Breast epithelium (tissue), 4 donors: ENCODE results near the gene KRT6C. TPM values are rescaled to one million over a fixed set of nuclear protein-coding genes. Genes with fewer than 3 reads are reported as not detected.
A peak's percentile ranks its signal among the peaks of the same experiment; 100 is the strongest.
"Not testable (repeated sequence)": the region's sequence is repeated elsewhere in the genome, so short reads cannot be mapped to it uniquely, and the experiment has no call there.

Experiments
- DNase-seq, 2 donors: peaks; one replicate each; pipeline ENCODE4 v3.0.0-alpha.2; 2019; ENCODE audit warnings: low spot score in 2 of 2
- H3K27ac ChIP-seq, 2 donors: fragments of 200-600 bp; sonication (generic) in 1 of 2; one replicate each; pipeline ENCODE4 v1.5.1; 2016 to 2019; ENCODE audit warnings: mild to moderate bottlenecking in 1 of 2
- H3K27me3 ChIP-seq, 2 donors: fragments of 200-600 bp; sonication (generic) in 1 of 2; one replicate each; pipeline versions ENCODE4 v1.5.1 to v1.6.0; 2017 to 2019; ENCODE audit warnings: control low read depth in 1 of 2, mild to moderate bottlenecking in 1 of 2
- H3K36me3 ChIP-seq: fragments of 200-600 bp; one replicate; pipeline ENCODE4 v1.5.1; 2019
- H3K4me1 ChIP-seq, 2 donors: fragments of 200-600 bp; sonication (generic); one replicate each; pipeline ENCODE4 v1.5.1; 2016 to 2019; ENCODE audit warnings: control low read depth in 1 of 2
- H3K4me3 ChIP-seq, 3 donors: fragments of 200-600 bp; sonication (generic); 1 replicate in 2 of 3; 2 replicates in 1 of 3; pipeline ENCODE4 v1.5.1; 2016 to 2019; ENCODE audit warnings: mild to moderate bottlenecking in 3 of 3, moderate library complexity in 2 of 3
- H3K9me3 ChIP-seq, 2 donors: fragments of 200-600 bp; sonication (generic) in 1 of 2; one replicate each; pipeline ENCODE4 v1.5.1; 2016 to 2019; ENCODE audit warnings: control low read depth in 1 of 2
- CTCF ChIP-seq, 3 donors: fragments of 450-650 bp; IDR thresholded peaks; one replicate each; pipeline ENCODE4 v1.5.1; 2016 to 2017; ENCODE audit warnings: antibody characterized with exemption in 3 of 3, mild to moderate bottlenecking in 3 of 3, moderate library complexity in 3 of 3
- POLR2A ChIP-seq: fragments of 450-650 bp; IDR thresholded peaks from one replicate; pipeline ENCODE4 v1.6.1; 2016; ENCODE audit warnings: antibody characterized with exemption, mild to moderate bottlenecking, moderate library complexity
- POLR2AphosphoS5 ChIP-seq, 3 donors: sonication (generic); formaldehyde crosslinking; IDR thresholded peaks; one replicate each; pipeline ENCODE4 v1.6.1; 2017; ENCODE audit warnings: antibody characterized with exemption in 3 of 3
- intact Hi-C: fragments of 100-400 bp; cut with DNase I; formaldehyde crosslinking; loops from one replicate; pipeline ENCODE4 v1.15.1; 2023; ENCODE audit warnings: low total_unique reads
- total RNA-seq, 3 donors: library from RNA; depleted of rRNA; stranded (reverse); fragments of >200 nt; gene quantifications; one replicate each; pipeline ENCODE4 v1.1.0, GENCODE V29; 2016

KRT6C gene
- total RNA-seq, 3 donors from 2014 or later = not detected

- no peak for TF ChIP-seq CTCF (IDR thresholded peaks at IDR 0.05)
- TF ChIP-seq POLR2A = no peak
- no peak for TF ChIP-seq POLR2AphosphoS5 (IDR thresholded peaks at IDR 0.05)
- Histone ChIP-seq H3K4me1 (peaks cover 0 to 5% of the 10 kb centered on the region in 2 donors), H3K4me3 (no peak overlapping the region), H3K27me3 (no peaks in the 10 kb centered on the region), H3K36me3 (no peaks in the 10 kb centered on the region), H3K9me3 (no peaks in the 10 kb centered on the region), H3K27ac (peak overlapping the region; percentile 69 to 83)
- DNase-seq = no peak
- intact Hi-C loops = no loop called here
Measured at GRCh38 chr12:52454411-52455201, 19.0 kb downstream of the KRT6C start.

GRCh38 chr12:52452101-52452500 is 21.5 kb downstream of the KRT6C start, which contains the start of gene KRT6B:
Gene KRT6B (minus strand): TSS chr12:52452146. CDS start chr12:52452078, 68 bp downstream.
- TF ChIP-seq POLR2AphosphoS5 (IDR thresholded peaks at IDR 0.05) (peak in 1 of 3 donors; percentile 11), POLR2A (no peak)
- intact Hi-C loops = no loop called here
- Histone ChIP-seq H3K36me3 (no peaks in the 10 kb centered on the region), H3K27me3 (no peaks in the 10 kb centered on the region), H3K27ac (peak within 1 kb of the TSS; percentile 71 to 83), H3K9me3 (no peaks in the 10 kb centered on the region), H3K4me3 (peak within 1 kb of the TSS in 1 of 3 donors; percentile 40), H3K4me1 (peaks cover 0 to 5% of the 10 kb centered on the region in 2 donors)
- peak in 1 of 2 donors; percentile 53 for DNase-seq

GRCh38 chr12:52448228-52448627 is 25.4 kb downstream of the KRT6C start:
- no peak overlapping the region for H3K4me3 ChIP-seq
- no peaks in the 10 kb centered on the region for H3K27me3 ChIP-seq
- H3K9me3 ChIP-seq = no peaks in the 10 kb centered on the region
- TF ChIP-seq POLR2AphosphoS5 (IDR thresholded peaks at IDR 0.05) (no peak), CTCF (IDR thresholded peaks at IDR 0.05) (no peak), POLR2A (no peak)
- H3K4me1 ChIP-seq = no peaks in the 10 kb centered on the region
- H3K36me3 ChIP-seq = no peaks in the 10 kb centered on the region
- H3K27ac ChIP-seq = no peak overlapping the region
- intact Hi-C loops = no loop called here
- DNase-seq = no peak

- H3K4me3 ChIP-seq, H3K27me3 ChIP-seq, intact Hi-C loops, H3K36me3 ChIP-seq, H3K9me3 ChIP-seq, DNase-seq, H3K4me1 ChIP-seq, H3K27ac ChIP-seq: not testable (repeated sequence)
Measured at GRCh38 chr12:52447196-52447595, 26.4 kb downstream of the KRT6C start.

- DNase-seq = no peak
- intact Hi-C loops = no loop called here
- Histone ChIP-seq H3K4me3 (no peak overlapping the region), H3K27me3 (no peaks in the 10 kb centered on the region), H3K27ac (no peak overlapping the region), H3K9me3 (no peaks in the 10 kb centered on the region), H3K36me3 (no peaks in the 10 kb centered on the region), H3K4me1 (no peaks in the 10 kb centered on the region)
- TF ChIP-seq POLR2AphosphoS5 (IDR thresholded peaks at IDR 0.05) (no peak), POLR2A (no peak), CTCF (IDR thresholded peaks at IDR 0.05) (no peak)
Measured at GRCh38 chr12:52446367-52447045, 27.1 kb downstream of the KRT6C start.

- H3K4me3 ChIP-seq = no peak overlapping the region
- H3K4me1 ChIP-seq = no peaks in the 10 kb centered on the region
- intact Hi-C loops = no loop called here
- TF ChIP-seq POLR2AphosphoS5 (IDR thresholded peaks at IDR 0.05) (no peak), POLR2A (no peak), CTCF (IDR thresholded peaks at IDR 0.05) (no peak)
- no peak overlapping the region for H3K27ac ChIP-seq
- H3K36me3 ChIP-seq = no peaks in the 10 kb centered on the region
- no peak for DNase-seq
- no peaks in the 10 kb centered on the region for H3K9me3 ChIP-seq
- H3K27me3 ChIP-seq = no peaks in the 10 kb centered on the region
Measured at GRCh38 chr12:52445876-52446275, 27.7 kb downstream of the KRT6C start.
